Hematopoietic multipotent progenitor cell treated with erythropoietin and hydrocortisone succinate and interleukin-3 and kit ligand, for 15 days (in vitro differentiated cells): ENCODE data around the gene NUDT19.
"Not testable (repeated sequence)": the region's sequence is repeated elsewhere in the genome, so short reads cannot be mapped to it uniquely, and the experiment has no call there.

ENCODE experiments used
- DNase-seq: peaks from one replicate; pipeline ENCODE4 v3.0.0-alpha.2; 2015; ENCODE audit warnings: low spot score

Gene NUDT19

DNA sequence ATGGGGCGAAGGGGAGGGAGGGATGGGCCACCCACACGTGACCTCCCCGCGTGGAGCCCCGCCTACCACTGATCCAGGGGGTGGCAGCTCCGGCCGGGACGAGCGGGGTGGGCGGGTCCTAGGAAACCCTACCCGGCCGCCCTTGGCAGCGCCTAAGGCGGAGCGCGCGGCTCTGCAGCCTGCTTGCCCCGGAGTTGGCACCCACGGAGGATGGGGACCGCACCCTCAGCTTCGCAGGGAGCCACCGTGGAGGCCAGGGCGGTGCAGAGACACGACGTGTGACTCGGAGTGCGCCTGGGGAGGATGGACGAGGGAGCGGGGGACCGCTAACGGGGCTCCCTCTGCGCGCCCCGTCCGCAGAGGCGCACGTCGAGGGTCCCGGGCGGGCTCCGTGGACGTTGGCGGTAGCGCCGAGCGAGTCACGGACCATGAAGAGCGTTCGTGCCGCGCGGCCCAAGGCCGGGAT is 15.9 kb upstream of the NUDT19 start, which contains the start of gene RGS9BP:
TSS of gene RGS9BP (plus strand) at position 129 of the 466 bp plus-strand sequence. CDS start 416 bp downstream, outside the sequence.
- peak; percentile 84 for DNase-seq

DNA sequence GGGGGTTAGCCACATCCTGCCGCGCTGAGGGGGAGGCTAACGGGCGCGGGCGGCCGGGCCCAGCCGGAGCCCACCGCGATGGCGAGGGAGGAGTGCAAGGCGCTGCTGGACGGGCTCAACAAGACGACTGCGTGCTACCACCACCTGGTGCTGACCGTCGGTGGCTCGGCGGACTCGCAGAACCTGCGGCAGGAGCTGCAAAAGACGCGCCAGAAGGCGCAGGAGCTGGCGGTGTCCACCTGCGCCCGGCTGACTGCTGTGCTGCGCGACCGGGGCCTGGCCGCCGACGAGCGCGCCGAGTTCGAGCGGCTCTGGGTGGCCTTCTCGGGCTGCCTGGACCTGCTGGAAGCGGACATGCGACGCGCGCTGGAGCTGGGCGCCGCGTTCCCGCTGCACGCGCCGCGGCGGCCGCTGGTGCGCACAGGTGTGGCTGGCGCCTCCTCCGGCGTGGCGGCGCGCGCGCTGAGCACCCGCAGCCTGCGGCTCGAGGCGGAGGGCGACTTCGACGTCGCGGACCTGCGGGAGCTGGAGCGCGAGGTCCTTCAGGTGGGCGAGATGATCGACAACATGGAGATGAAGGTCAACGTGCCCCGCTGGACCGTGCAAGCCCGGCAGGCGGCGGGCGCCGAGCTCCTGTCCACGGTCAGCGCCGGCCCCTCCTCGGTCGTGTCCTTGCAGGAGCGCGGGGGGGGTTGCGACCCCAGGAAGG is 15.3 kb upstream of the NUDT19 start:
- DNase-seq: no peak

DNA sequence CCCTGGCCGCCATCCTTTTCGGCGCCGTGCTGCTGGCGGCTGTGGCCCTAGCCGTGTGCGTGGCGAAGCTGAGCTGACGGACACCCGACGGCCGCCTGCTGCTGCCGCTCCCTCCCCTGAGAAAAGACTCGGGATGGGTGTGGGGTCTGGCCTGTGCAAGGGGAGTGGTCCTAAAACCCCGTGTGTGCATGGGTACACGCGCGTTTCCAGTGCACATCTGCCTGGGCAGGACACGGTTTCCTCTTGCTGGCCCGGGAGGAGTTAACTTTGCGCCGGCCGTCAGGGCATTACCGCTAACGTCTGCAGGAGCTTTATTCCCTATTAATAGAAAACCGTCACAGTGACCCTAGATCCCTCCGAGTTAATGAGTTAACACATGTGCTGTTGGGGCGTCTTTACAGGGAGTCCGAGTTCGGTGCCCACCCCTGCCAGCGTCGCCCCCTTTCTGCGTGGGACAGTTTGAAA is 14.7 kb upstream of the NUDT19 start:
- no peak for DNase-seq

DNA sequence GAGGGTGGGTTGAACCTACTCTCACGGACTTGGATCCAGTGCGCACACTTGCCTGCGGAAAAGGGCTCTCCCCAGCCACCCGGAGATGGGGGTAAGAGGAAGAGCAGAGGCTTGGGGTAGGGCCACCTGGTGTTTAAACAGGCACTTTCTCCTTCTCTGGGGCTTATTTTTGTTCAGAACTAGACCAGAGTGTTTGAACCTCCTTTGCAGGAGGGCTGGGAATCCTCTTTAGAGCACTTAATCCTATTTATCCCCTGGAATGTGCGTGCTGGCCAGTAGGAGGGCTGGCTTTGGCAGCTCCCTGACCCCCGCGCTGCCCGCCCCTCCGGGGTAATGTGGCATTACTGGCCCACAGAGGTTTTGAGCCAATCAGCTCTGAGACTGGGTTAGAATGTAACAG is 14.0 kb upstream of the NUDT19 start:
- DNase-seq: no peak

DNA sequence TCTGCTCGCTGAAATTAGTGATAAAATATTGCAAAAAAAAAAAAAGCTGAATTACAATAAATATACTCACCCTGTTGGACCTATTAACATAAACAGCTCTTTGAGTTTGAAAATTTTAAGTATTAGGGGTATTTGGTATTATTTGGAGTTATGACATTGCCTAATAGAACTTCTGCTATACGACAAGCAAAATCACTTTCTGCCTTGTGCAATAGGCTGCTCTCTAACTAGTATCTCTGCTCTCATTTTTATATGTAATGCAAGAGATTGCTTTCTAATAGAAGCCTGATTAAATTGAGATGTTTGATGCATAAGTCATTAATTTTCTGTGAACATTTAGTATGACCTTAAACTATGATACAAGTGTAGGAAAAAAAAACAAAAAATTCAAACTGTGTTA is 10.6 kb upstream of the NUDT19 start:
- DNase-seq: no peak

DNA sequence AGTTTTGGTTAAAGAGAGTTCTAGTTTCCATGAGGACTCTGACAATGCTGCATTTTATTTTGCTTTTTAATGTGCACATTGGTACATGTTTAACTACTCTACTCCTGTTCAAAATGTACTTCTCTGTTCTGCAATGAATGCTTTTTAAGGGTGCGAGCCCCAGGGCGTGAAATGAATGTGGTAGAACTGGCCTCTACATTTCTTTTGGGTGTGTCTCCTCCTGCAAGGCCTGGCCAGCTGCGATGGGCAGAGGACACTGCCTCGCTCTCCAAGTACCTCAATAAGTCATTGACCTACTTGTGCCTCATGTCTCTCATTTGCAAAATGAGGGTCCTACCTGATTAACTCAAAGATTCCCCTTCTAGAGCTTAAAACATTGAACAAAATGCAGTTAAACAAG is 9.3 kb upstream of the NUDT19 start:
- DNase-seq: no peak

DNA sequence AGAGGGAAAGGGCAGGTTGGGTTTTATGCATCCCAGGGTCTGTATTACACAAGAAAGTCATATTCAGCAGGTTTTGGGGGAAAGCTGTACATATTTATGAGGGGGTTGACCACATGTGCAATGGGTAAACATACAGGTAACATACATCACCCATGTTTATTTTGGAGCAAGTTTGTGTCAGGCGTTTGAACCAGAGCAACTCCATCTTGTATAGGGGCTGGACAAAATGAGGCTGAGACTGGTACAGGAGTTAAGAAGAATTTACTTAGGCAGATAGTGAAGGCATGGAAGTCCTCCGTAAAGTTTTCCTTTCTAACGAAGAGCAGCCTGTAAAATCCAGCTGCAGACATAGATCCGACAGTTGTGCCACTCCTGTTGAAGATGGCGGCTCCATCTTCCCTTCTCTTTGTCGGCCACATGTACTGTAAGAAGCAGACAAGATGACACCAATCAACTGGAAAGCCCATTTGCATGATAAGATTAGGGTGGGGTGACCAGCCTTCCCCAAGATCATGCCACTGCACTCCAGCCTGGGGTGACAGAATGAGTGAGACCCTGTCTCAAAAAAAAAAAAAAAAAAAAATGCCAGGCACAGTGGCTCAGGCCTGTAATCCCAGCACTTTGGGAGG is 4.7 kb upstream of the NUDT19 start:
- no peak for DNase-seq

DNA sequence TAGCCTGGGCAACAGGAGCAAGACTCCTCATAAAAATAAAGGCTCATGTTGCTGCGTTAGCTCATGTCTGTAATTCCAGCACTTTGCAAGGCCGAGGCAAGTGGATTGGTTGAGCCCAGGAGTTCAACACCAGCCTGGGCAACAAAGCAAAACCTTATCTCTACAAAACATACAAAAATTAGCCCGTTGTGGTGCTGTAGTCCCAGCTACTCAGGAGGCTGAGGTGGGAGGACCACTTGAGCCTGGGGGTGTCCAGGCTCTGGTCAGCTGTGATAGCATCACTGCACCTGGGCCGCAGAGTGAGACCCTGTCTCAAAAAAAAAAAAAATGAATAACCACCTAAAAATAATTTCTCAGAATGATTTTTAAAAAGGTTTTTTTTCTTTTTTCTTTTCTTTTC is 3.9 kb upstream of the NUDT19 start:
- DNase-seq: no peak

DNA sequence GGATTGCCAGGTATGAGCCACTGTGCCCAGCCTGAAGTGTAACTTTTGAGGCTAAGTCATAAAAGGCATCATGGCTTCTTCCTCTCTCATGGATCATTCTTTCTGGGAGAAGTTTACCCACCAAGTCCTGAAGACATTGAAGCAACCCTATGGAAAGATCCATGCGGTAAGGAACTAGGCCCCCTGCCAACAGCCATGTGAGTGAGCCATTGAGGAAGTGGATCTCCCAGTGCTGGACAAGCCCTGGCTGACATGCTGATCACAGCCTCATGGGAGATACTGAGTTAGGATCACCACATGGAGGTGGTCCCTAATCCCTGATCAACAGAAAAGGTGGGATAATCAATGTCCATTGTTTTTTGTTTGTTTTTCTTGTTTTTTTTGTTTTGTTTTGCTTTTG is 3.3 kb upstream of the NUDT19 start:
- DNase-seq: no peak

DNA sequence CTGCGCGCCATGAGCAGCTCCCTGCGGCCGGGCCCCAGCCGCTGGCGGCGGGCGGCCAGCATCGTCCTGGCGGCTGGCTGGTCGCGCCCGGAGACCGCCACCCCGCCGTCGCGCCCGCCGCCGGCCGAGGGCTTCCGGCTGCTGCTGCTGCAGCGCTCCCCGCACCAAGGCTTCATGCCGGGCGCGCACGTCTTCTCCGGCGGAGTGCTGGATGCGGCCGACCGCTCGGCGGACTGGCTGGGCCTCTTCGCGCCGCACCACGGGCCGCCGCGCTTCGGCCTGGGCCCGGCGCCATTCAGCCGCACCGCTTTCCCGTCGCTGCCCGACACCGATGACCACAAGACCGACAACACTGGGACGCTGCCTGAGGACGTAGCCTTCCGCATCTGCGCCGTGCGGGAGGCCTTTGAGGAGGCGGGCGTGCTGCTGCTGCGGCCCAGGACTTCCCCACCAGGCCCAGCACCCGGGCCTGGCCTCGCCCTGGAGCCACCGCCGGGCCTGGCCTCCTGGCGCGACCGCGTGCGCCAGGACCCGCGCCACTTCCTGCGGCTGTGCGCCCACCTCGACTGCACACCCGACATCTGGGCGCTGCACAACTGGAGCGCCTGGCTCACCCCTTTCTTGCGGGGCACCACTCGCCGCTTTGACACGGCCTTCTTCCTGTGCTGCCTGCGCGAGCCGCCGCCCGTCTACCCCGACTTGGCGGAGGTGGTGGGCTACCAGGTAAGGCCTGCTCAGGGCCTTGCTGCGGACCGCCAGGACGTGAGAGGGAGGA is 518 bp downstream of the NUDT19 start:
- DNase-seq: no peak

DNA sequence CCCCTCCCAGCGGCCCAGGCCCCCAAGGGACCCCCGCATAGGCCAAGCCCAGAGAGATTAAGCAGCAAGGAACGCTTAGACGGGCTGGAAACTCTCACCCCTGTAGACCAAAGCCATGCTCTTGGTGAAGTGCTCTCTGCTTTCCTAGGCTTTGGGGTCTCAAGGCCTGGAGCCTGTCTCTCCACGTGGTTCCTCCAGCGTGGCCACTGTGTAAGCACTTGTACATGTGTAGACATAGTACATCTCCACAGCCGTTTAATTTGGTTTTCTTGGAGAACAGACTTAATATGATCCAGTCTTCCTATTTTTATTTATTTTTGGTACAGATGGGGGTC is 1.1 kb downstream of the NUDT19 start:
- no peak for DNase-seq

DNA sequence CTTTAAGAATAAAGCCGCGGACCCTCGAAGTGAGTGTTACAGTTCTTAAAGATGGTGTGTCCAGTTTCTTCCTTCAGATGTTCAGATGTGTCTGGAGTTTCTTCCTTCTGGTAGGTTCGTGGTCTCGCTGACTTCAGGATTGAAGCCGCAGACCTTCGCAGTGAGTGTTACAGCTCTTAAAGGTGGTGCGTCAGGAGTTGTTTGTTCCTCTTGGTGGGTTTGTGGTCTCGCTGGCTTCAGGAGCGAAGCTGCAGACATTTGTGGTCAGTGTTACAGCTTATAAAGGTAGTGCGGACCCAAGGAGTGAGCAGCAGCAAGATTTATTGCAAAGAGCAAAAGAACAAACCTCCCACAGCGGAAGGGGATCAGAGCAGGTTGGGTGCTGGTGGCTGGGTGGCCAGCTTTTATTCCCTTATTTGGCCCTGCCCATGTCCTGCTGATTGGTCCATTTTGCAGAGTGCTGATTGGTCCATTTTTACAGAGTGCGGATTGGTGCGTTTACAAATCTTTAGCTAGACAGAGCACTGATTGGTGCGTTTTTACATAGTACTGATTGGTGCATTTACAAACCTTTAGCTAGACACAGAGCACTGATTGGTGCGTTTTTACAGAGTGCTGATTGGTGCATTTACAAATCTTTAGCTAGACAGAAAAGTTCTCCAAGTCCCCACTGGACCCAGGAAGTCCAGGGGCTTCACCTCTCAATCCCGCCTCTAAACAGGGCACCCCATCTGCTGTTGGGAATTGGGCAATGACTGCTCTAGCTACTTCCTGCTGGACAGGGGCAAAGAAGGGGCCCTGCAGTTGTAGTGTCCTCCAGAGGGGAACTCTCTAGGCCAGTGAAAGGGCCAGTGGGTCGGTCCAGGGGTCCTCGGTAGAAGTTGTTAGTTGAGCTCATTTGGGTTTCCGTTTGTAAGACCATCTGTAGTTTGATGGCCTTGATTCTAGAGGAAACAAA is 1.8 kb downstream of the NUDT19 start:
- peak; percentile 77 for DNase-seq

DNA sequence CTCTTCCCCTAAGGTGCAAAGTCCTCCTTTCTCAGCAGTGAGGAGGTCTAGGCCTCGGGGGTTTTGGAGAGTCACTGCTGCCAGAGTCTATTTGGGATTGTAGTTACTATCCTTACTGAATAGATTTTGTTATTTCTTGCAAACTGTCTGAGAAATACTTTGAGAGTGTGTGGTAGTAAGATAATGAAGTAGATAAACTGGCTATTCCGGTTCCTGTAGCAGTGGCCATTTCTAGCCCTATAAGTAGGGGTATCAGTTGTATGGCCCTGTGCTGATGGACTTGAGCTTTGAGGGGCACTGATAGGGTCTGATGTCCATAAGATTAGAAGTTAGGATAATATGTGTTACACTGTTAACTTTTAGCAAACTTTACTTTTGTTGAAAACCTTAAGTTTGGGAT is 2.7 kb downstream of the NUDT19 start:
- DNase-seq: not testable (repeated sequence)

DNA sequence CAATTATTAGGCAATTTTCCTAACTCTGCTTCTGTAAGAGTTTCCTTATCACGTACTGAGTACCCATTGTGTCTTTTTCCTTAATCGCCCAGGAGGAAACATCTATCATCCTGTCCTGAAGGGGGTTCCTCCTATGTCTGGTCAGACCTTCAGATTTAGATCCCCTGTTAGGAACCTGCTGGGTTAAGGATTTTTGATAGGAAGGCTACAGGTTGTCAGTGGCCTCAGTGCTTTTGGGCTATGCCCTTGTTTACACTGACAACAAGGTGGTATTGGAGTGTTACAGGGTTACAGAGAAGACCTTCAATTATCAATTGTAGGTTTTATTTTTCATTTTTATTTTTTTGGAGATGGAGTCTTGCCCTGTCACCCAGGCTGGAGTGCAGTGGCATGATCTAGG is 3.2 kb downstream of the NUDT19 start:
- not testable (repeated sequence) for DNase-seq

DNA sequence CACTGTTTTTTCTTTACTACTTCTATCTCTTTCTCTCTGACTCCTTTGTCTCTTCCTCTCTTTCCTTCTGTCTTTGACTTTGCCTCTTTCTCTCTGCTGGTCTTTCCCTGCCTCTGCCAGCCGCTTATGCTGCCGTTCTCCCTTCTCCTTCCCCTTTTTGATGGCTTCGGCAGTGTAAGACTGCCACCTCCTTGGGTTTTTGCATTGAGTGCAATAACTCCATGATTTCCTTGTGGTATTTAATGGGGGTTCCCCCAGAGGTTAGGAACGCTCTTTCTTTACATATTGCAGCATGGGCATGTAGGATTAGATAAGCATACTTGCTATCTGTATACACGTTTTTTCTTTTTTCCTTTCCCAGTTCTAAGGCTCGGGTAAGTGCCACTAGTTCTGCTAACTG is 3.9 kb downstream of the NUDT19 start:
- DNase-seq: peak; percentile 49

DNA sequence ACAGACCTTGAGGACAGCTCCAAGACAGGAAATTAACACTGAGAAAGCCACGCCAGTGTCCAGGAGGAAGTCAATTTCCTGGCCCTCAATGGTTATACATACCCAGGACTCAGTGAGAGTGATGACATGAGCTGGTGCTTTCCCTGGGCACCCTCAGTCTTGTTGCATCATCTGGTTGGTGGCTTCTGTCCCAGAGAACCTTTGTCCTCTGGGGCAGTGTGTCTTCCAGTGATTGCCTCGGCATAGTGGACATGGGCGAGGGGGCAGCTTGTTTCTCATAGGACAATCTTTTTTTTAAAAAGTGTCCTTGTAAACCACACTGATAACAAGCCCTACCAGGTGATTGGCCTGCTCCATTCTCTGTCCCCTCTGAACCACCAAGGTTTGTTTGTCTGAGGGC is 5.2 kb downstream of the NUDT19 start:
- not testable (repeated sequence) for DNase-seq

DNA sequence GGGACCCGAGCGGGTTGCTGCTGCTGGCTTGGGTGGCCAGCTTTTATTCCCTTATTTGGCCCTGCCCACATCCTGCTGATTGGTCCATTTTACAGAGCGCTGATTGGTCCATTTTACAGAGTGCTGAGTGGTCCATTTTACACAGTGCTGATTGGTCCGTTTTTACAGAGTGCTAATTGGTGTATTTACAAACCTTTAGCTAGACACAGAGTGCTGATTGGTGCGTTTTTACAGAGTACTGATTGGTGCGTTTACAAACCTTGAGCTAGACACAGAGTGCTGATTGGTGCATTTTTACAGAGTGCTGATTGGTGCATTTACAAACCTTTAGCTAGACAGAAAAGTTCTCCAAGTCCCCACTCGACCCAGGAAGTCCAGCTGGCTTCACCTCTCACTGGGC is 8.5 kb downstream of the NUDT19 start:
- not testable (repeated sequence) for DNase-seq

DNA sequence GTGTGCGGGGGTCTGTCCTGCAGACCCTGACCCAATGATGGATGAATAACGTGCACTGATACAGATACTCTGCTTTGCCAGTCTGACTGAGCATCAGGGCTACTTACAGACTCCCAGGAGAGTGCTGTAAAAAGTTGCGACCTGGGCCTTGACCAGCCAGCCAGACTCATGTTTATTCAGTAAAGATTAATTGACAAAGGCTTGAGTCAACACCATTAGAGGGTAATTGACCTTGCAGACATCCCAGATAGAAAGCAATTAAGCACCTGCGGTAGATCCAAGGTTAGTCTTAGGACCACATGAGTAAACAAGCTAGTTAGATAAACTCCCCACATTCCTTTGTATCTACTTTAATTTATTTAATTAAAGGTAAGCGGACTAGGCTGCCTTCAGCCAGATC is 10.4 kb downstream of the NUDT19 start:
- no peak for DNase-seq

DNA sequence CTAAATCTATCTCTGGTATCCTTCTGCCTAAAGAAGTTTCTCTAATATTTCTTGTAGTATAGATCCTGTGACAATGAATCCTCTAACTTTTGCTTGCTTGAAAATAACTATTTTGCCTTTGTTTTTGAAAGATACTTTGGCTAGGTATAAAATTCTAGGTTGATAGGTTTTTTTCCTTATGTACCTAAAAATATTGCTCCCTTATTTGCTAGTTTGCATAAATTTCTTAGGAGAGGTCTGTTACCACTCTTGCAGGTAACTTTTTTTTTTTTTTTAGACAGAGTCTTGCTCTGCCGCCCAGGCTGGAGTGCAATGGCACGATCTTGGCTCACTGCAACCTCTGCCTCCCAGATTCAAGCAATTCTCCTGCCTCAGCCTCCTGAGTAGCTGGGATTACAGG is 12.4 kb downstream of the NUDT19 start:
- DNase-seq: not testable (repeated sequence)

DNA sequence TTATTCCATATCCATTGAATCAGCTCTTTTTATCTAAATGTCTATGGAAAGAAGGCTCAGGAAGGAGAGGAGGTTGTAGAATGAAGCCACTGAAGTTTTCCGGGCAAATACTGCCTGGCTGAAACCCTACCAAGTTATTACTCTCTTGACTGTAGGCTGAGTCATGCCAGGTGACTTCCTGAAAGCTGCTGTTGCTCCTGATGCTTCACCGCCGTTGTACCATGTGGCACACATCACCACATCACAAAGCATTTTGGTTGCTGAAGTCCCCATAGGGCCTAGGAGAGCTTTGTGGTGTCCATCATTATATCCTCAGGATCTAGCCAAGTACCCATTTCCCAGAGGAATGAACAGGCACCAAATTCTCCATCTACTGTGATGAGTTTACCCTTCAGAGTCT is 16.8 kb downstream of the NUDT19 start:
- no peak for DNase-seq

DNA sequence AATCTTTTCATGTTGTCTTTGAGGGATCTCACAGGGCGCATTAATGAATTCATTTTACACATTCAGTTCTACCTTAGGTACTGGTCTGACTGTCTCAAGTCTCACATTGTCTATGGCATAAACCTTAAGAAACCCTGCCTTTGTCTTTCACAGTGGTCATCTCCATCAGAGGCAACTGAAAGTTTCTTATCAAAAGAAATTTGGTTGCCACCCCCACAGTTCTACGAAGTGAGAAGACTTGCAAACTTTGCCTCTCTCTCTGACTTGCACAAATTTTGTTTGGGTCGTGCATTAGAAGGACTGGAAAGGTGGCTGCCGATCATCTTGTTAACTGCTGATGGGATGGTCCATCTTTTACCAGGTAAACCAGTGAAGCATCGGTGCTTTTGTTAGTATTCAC is 17.4 kb downstream of the NUDT19 start:
- DNase-seq: no peak

DNA sequence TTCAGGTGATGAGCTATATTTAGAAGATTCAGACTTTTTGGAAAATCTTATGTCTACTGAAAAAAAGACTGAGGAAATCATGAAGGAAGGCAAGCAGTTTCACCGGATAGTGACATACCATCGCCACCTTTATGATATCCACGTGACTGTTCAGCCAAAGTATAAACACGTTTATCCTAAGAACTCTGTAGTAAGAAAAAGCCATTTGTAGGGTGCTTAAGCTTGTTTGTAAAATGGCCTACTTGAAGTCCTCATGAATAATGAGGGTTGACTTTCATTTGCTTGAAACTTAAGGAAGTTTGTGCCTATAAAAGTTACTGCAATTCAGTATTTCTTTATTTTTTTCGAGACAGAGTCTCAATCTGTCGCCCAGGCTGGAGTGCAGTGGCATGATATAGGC is 20.1 kb downstream of the NUDT19 start:
- DNase-seq: no peak
